Measurements from ENCODE around the gene CBARP. TPM values are rescaled to one million over a fixed set of nuclear protein-coding genes. Genes with fewer than 3 reads are reported as not detected.

CBARP gene
- total RNA-seq, 2 experiments from 2014 or later: 0.09 to 0.13 TPM

GRCh38 chr19:1237027-1237659, 662 bp downstream of the CBARP start:
- no peak for DNase-seq (ENCODE audit: low spot score)
- no TSS peak for BruUV-seq (replicated peaks)
- Histone ChIP-seq H3K4me3 (ENCODE audit: low read depth, low read length, poor library complexity, severe bottlenecking) (peak overlapping the region; percentile 55), H4K20me1 (ENCODE audit: insufficient read depth, low read length) (no peaks in the 10 kb centered on the region), H3K9me2 (ENCODE audit: insufficient read depth, low read length) (no peaks in the 10 kb centered on the region), H3K4me1 (ENCODE audit: insufficient read depth, low read length, poor library complexity, severe bottlenecking) (peaks cover 17% of the 10 kb centered on the region), H3K27ac (ENCODE audit: low read depth, low read length, poor library complexity, severe bottlenecking) (no peak overlapping the region), H3K79me2 (ENCODE audit: insufficient read depth, low read depth, low read length) (peaks cover 5% of the 10 kb centered on the region; the same call in 1 of the 2 replicates), H3K9me3 (ENCODE audit: low read length) (no peaks in the 10 kb centered on the region), H3K4me2 (ENCODE audit: low read length) (peak overlapping the region; percentile 61), H2AFZ (ENCODE audit: low read length) (no peak overlapping the region), H3K36me3 (ENCODE audit: insufficient read depth, low read length) (no peaks in the 10 kb centered on the region)
- peak; percentile 84; the same call in 1 of the 2 replicates for TF ChIP-seq EZH2phosphoT487 (IDR thresholded peaks at IDR 0.05; ENCODE audit: borderline replicate concordance, low read depth, low read length)
- TF ChIP-seq CTCF (conservative IDR thresholded peaks at IDR 0.05; ENCODE audit: low read length): no peak
- intact Hi-C loops (cut with micrococcal nuclease; ENCODE audit: unreplicated experiment): no loop called here
- CTCF ChIA-PET (ENCODE audit: unreplicated experiment): no interaction called here
- POLR2A ChIA-PET: no interaction called here

- CTCF ChIA-PET (ENCODE audit: unreplicated experiment): no interaction called here
- Histone ChIP-seq H4K20me1 (ENCODE audit: insufficient read depth, low read length) (no peaks in the 10 kb centered on the region), H3K9me3 (ENCODE audit: low read length) (no peaks in the 10 kb centered on the region), H2AFZ (ENCODE audit: low read length) (no peak overlapping the region), H3K4me1 (ENCODE audit: insufficient read depth, low read length, poor library complexity, severe bottlenecking) (peaks cover 17% of the 10 kb centered on the region), H3K9me2 (ENCODE audit: insufficient read depth, low read length) (no peaks in the 10 kb centered on the region), H3K27ac (ENCODE audit: low read depth, low read length, poor library complexity, severe bottlenecking) (no peak overlapping the region), H3K4me3 (ENCODE audit: low read depth, low read length, poor library complexity, severe bottlenecking) (no peak overlapping the region), H3K36me3 (ENCODE audit: insufficient read depth, low read length) (no peaks in the 10 kb centered on the region), H3K4me2 (ENCODE audit: low read length) (no peak overlapping the region; the same call in 1 of the 2 replicates), H3K79me2 (ENCODE audit: insufficient read depth, low read depth, low read length) (no peaks in the 10 kb centered on the region)
- TF ChIP-seq CTCF (conservative IDR thresholded peaks at IDR 0.05; ENCODE audit: low read length): no peak
- TF ChIP-seq EZH2phosphoT487 (IDR thresholded peaks at IDR 0.05; ENCODE audit: borderline replicate concordance, low read depth, low read length): no peak
- no peak for DNase-seq (ENCODE audit: low spot score)
- intact Hi-C loops (cut with micrococcal nuclease; ENCODE audit: unreplicated experiment): no loop called here
- POLR2A ChIA-PET: no interaction called here
- no TSS peak for BruUV-seq (replicated peaks)
Measured at GRCh38 chr19:1236576-1236975, 1.2 kb downstream of the CBARP start.

All from OCI-LY7 (cell line).